ENCODE measurements around the gene OSCP1.
A peak's percentile ranks its signal among the peaks of the same experiment; 100 is the strongest.

OSCP1 gene

DNA sequence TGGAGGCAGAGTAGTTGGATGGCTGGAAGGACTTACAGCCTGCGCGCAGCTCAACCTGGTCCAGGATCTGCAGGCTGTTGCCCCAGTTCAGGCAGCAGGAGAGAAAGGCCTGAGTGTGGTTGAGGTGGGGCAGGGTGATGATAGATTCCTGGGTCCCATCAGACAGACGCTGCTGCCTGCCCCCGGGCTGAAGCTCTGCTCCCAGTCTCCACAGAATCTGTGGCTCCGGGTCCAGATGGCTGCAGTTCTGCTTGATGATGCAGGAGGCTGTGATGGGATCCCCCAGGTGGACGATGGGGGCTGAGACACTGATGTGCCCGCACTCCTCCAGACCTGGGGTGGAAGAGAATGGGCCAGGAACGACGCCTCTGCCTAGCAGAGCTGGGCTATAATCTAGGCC is 25.1 kb upstream of the OSCP1 start:
- DNase-seq (ENCODE audit: low spot score): no peak

DNA sequence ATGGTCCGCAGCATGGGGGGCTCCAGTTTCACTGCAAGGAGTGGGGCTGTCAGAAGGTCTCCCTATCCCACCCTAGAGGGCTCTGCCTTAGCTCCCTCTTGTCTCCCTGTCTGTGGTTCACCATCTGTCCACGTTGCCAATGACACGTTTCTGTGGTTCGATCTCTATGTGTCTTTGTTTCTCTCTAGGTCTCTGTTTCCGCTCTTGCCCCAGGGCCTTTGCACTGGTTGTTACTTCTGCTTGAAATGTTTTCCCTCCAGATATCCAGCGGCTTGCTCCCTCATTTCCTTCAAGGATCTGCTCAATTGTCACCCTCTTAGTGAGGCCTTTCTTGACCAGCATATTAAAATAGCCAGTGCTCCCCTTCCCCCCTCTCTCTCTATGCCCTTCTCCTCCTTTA is 22.4 kb upstream of the OSCP1 start:
- DNase-seq (ENCODE audit: low spot score): no peak

DNA sequence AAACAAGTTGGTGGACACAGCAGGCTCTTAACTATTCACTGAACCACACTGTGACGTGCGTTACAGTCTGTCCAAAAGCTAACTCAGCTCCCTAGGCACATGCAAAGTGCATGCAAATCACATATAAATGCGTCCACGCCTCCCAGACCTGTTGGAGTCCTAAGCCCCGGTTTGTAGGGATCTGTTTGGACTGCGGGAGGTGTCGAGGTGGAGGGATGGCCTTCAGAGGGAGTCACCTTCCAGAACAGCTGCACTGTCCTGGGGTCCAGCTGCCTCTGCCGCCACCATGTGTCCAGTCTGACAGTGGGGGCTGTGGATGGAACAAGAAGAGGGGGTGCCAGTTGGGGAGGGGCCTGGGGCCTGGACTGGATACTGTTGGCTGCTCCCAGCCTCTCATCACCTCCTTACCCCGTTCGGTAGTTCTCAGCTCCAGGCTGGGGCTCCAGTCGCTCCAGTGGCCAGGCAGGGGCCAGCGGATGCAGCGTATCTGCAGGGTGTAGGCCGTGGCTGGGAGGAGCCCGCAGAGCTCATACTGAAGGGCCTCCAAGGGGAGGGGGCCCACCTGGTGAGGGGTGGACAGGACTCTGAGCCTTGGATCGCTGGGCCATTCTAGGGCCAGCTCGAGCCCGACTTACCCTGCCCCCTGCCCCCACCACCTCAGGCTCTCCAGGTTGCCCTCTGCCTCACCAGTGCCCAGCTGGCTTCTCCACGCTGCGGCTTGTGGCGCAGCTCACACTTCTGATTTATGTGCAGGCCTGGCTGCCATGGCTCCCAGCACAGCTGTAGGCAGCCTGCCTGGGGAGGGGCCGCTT is 21.8 kb upstream of the OSCP1 start:
- DNase-seq (ENCODE audit: low spot score): no peak

DNA sequence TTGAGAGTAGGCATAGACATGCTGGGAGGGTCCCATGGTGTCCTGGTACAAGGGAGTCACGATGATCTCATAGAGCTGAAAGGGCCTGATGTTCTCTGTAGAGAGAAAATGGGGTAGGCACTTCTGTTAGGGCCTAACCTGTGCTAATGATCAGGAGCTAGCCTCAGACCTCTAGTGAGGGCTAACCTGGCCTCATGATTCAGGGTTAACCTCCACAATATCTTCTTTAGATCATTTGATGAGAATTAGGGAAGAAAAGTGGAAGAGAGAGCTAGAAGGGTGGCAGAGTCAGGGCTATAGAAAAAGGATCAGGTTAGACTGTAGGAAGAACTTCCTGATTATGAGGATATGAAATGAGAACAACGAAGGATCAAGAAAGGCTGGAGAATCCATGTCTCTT is 18.9 kb upstream of the OSCP1 start:
- no peak for DNase-seq (ENCODE audit: low spot score)

DNA sequence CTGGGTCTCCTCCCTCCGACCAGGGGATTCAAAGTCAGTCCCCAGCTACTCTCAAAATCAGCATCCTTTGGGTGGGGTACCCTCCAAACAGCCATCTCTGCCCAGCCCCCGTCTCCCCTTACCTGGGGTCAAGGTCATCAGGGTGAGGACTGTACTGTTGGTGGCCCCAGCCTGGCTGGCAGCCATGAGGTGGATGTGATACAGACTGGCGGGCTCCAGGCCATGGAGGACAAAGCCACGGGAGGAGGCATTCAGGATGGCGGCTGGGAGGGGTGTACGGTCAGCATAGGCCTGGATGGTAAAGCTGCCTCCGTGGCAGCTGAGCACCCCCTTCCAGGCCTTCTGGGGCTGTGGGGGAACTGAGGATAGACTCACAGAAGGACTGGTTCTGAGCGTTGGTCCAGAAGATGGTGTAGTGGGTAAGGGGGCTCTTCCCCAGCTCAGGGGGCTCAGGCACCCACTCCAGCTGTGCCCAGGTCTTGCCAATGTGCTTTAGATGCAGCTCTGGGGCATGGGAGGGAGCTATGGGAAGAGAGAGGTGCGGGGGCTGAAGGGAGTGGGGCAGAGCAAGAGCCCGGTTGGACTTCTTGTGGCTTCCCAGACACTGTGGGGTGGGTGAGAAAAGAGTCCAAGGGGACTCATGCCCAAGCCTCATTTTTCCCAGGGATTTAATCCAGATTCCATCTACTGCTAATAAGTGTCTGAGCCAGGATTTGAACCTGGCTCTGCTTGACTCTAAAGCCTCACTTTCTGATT is 17.6 kb upstream of the OSCP1 start:
- no peak for DNase-seq (ENCODE audit: low spot score)

DNA sequence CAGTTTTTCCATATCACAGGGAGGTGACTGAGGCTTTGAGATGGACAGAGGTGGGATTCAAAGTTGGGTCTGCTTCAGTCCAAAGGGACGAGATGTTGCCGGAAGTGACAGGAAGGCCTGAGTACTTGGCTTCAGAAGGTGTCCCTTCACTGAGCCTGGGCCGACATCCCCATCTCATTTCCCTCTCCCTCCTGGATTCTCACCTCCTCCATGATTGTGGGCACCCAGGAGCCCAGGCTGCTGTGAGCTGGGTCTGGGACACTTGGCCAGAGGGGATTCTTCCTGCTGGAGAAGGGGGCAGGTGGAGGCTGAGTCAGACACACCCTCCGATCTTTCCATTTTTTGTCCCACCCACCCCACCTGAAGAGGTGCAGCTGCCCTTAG is 16.8 kb upstream of the OSCP1 start:
- no peak for DNase-seq (ENCODE audit: low spot score)

DNA sequence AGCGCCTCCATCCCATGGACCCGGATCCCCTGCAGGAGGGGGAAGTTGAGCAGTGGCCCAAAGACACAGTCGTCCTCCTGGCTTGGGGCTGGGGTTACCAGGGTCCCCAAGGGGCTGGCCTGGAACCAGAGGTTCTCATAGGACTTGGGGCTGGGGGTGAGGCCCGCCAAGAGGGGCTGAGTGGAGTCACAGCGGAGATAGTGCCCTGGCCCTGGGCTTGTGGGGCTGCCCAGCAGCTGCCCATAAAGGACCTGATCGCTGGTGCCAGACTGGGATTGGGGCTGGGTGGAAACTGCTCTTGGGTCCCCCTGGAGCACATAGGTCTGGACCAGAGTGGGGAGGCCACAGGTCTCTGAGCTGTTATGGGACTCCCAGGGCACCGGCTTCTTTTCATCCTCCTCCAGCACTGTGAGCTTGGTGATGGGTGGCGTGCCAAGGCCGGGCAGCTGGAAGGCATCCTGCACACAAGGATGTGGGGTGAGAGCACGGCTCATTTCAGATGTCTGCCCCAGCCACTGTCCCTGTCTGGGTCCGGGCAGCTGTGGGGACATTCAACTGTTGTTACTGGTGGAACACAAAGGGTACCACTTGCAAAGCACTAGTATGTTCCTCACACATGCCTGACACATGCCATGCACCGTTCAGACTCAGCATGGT is 16.2 kb upstream of the OSCP1 start:
- DNase-seq (ENCODE audit: low spot score): no peak

DNA sequence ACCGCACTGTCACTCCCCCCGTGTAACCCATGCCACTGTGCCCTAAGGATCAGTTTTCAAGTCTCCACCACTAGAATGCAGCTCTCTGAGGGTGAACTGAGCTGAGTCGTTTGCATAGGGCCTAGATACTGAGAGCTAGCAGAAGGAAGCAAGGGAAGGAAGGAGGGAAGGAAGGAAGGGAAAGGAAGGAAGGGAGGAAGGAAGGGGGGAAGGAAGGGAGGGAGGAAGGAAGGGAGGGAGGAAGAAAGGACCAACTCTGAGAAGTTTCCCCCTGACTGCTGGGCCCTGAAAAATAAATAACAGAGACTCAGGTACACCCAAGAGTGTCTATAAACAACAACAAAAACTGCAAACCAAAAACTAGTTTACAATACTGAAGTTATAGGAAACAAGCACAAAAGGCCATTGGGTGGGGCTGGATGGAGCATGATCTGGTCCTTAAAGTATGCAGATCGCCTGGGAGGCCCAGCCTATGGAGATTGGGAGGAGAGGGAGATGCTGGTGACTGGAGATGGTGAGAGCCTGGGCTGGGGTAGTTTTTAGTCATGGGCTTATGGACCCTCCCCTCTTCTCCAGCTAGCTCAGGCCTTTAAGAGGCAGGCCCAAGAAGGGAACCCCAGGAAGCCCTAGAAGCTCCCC is 15.6 kb upstream of the OSCP1 start:
- no peak for DNase-seq (ENCODE audit: low spot score)

DNA sequence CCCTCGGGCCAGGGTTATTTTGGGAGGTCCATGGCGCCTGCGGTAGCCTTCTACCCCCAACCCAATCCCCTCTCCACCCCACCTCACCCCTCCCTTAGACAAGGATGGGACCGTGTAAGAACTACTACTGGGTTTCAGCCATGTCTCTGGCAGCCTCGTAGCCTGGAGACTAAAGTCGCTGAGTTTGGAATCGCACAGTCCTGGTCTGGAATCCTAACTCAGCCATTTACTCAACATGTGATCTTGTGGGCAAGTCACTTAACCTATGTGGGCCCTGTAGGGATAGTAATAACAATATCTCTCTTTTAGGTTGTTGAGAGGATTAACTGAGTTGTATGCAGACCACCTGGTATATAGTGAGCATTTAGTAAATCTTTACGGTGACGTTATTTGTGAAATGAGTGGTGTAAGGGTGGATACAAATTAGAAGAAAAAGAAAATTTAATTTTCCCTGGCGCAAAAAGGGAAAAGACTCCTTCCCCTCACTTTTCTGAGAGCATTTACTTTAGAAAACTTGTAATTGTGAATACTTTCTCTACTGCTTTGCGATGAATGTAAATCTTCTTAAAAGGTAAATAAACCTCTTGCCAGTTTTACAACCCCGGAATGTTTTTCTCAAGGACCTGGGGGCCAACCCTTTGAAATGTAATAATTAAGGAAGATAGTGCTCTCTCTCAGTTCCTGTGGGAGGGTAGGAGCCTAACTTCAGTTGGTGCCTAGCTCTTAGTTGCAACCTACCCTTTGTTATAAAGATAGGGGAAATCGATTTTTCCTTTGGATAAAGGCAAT is 14.5 kb upstream of the OSCP1 start:
- peak; percentile 44 for DNase-seq (ENCODE audit: low spot score)

DNA sequence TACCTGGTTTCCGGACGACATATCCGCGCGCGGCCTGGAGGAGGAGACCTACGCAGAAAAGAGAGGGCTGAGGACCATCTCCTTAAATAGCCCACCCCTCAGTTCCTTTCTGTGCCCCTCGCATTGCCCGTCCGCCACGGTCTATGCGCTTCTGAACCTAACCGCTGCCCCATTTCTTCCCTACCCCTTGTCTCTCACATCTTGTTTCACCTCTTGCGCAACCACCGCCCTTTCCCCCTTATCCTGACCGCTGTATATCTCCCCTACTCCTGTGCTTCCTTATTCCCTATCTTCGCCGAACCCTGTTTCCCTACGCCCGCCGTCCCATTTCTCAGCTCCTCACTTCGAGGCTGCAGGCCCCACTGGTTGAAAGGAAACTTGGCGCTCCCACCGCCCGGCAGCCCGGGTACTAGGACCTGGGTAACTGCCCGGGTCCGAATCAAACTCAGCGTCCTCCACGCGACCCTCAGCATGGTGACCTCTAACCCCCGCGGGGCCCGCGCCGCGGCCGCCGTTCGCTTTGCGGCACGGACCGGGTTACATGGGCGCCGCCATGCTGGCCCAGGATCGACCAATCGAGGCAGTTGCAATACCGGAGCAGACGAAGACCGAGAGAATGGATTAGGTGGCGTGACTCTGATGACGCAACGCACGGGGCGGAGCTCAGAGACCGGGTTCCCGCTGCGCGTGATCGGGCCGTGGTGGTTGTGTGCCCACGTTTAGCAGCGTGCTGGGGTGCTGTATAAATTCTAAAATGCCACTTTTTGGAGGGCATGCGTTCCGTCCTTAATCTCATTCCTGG is 13.8 kb upstream of the OSCP1 start, which contains the start of gene MRPS15:
Gene MRPS15 (minus strand): TSS at position 582 of the 802 bp plus-strand sequence. CDS start 109 bp downstream, at position 473.
- DNase-seq (ENCODE audit: low spot score): peak; percentile 97

DNA sequence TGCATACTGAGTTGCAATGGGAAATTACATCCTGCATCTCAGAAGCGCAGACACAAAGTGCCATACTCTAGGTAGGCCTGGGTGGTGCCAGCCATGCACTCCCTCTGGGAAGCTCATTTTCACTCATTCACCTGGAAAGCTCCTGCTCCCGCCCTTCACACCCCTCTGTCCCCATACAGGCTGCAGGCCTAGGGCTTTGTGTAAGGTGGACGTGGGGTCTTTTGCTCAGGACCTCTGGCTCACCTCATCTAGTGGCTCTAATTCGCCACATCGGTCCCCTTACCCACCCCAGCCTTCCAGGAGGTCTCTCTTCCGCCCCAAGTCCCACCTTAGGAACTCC is 13.2 kb upstream of the OSCP1 start:
- no peak for DNase-seq (ENCODE audit: low spot score)

DNA sequence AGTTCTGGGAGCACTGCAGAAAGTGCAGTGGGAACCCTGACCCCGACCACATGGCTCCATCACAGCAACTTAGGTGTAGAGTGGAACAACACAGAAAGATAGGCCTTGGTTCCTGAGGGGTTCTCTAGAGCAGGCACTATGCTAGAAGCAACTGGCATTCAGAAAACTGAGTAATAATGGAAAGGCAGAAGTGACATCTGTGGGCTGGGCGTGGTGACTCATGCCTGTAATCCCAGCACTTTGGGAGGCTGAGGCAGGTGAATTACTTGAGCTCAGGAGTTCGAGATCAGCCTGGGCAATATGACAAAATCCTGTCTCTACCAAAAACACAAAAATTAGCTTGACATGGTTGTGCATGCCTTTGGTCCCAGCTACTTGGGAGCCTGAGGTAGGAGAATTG is 8.7 kb upstream of the OSCP1 start:
- peak; percentile 88 for DNase-seq (ENCODE audit: low spot score)

DNA sequence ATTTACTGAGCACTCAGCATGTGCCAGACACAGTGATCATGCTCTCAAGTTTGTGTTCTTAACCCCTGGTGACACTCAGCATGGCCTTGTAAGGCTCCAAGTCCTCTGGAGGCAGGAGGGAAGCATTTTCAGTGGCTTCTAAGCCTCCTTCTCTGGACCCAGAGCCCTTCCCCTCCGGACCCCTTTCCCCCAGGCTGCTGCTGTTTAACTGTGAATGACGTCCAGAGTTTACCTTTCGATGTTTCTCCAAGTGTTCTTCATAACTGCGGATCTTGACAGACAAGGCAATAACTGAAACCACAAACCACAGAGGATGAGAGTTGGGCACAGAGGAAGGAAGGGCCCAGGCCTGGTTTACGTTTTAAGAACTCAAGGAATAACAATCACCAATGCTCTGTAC is 7.4 kb upstream of the OSCP1 start:
- DNase-seq (ENCODE audit: low spot score): peak; percentile 66

DNA sequence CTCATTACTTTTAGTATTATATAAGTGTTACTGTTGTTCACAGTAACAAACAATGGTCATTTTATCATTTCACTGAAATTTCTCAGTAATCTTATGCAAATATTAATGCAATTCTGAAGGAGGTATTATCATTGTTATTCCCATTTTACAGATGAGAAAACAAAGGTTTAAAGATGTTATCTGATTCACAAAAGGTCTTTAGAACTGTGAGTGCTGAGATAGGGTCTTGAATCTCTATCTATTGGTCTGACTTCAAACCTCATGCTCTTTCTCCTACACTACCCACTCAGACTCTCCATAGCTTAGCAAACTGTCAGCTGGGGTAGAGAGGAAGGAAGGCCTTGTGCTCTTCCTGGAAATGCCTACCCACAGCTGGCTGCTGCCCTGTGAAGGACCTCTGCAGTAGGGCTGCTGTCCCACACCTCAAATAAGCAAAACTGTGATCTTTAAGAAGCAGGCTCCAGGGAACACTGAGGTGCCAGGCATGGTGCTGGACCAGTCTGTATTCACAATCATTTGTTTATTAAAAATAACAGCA is 6.2 kb upstream of the OSCP1 start:
- no peak for DNase-seq (ENCODE audit: low spot score)

DNA sequence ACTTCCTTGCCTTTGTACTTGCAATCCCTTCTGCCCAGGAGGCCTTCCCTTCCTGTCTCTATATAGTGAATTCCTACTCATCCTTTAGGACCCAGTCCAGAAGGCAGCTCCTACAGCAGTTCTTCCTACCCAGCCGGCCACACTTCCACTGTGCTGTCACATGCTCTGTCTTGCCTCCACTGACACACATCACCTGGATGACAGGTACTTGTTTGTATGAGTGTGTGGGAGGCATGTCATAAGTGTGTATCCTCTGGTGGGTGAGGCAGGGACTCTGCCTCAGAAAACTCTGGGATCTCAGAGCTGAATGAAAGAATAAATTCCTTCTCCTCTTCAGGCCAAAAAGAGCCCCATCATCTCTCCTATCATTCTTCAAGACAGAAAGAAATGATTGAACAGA is 5.1 kb upstream of the OSCP1 start:
- no peak for DNase-seq (ENCODE audit: low spot score)

DNA sequence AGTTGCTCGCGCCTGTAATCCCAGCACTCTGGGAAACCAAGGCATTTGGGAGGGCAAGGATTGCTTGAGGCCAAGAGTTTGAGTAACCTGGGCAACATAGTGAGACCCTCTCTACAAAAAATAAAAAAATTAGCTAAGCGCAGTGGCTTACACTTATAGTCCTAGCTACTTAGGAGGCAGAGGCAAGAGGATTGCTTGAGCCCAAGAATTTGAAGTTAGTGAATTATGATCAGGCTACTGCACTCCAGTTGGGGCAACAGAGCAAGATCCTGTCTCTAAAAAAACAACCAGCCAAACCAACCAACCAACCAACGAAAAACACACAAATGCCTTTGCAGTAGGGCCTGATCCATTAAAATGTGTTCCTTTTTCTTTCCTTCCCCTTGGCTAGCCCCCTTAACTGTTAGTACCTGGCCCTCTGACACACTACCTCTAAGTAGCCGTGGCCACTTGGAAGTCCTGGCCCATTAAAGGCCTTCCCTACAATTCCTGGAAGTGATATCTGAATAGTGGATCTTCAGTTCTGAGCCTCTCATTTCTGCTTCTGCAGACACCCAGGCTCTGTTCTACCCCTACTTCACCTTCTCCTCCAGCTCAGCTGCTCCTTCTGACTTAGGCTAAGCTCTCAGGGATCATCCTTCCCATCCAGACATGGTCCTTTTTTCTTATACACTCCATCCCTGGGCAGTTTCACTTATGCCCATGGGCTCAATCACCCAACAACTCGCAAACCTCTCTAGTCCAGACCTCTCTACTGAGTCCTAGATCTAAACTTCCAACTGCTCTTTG is 3.5 kb upstream of the OSCP1 start:
- DNase-seq (ENCODE audit: low spot score): no peak

DNA sequence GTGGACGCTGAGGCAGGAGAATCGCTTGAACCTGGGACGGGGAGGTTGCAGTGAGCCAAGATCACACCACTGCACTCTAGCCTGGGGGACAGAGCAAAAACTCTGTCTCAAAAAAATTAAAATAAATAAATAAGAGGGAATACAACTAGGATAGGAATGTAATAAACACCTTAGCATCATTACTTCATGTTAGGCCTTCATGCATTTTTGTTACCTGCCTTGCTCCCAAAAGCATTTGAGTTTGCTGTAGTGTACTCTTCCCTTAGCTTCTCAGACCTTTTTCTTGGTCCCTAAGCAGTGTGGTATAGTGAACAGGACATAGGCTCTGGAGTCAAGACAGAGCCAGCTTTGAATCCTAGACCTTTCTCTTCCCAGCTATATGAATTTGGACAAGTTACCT is 2.8 kb upstream of the OSCP1 start:
- DNase-seq (ENCODE audit: low spot score): no peak

DNA sequence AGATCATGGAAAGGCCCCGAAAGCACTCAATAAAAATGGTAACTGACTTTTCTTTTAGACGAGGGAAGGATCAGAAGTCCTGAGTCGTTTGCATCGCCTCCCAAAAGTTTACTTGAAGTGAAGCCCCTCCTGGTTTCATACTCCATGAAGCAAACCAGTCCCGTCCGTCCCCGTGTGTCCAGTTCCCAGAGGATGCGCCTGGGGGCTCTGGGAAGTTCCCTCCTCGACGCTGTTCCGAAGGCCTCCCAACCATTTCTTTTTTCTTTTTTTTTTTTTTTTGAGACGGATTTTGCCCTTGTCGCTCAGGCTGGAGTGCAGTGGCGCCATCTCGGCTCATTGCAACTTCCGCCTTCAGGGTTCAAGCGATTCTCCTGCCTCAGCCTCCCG is 661 bp upstream of the OSCP1 start:
- DNase-seq (ENCODE audit: low spot score): no peak

DNA sequence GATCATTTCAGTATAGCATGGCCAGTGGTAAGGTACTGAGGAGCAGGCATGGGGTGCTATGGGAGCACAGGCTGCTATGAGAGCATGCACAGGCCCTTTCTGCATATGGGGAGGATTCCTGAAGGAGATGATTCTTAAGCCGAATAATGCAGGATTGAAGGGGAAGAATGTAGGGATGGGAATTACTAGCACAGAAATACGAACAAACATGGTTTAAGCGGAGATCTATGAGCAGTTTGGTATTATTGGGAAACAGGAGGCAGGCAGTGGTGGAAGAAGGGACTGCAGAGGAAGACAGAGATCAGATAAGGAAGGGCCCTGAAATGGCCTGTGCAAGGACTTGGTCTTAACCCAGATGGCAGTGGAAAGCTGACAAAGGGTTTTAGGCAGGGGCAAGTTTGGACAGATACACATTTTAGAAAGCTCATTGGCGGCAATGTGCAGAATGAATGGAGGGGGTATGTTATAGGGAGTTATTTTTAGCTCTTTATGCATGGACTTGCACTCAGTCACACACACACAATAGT is 1.7 kb downstream of the OSCP1 start:
- DNase-seq (ENCODE audit: low spot score): no peak

DNA sequence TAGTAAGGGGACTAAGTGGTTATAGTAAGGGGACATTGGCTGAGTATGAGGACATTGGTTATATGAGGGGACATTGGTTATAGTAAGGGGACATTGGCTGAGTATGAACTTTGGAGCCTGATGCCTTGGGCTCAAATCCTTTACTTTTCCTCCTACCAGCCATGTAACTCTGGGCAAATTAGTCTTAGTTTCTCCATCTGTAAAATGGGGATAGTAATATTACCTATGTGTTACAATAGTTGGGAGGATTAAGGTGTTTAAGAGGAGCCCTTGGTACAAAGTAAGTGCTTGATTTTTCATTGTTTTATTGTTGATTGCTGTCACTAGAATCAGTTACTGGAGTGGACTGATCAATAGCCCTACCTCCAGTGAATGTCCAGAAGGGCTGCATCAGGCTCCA is 2.8 kb downstream of the OSCP1 start:
- no peak for DNase-seq (ENCODE audit: low spot score)

Measured in activated CD4-positive, alpha-beta T cell treated with anti-CD3 and anti-CD28 coated beads, Interleukin-2, Interleukin-4, amounts not matched to agents 100 ng/mL and 50 ng/mL, durations not matched to agents 16 hours and 8 hours (primary cell).